Measurements from ENCODE around the gene C5AR1.

C5AR1 gene

DNA sequence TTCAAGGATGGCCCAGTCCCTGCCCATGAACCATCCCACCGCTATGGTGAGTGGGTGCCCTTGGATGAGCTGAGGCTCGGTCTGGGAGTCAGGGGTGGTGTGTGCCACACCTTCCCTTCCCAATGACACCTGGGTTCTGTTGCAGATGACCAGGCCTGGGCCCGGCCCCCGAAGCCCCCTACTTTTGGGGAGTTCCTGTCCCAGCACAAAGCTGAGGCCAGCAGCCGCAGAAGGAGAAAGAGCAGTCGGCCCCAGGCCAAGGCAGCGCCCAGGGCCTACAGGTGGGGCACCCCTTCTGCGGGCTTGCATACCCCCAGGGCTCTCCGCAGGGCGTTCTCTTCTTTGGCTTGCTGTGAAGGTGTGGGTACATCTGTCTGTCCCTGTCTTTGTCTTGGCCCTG, 39.3 kb upstream of the C5AR1 start:
- Histone ChIP-seq H3K27ac (ENCODE audit: low read depth, low read length) (no peak overlapping the region), H3K4me2 (ENCODE audit: low read length) (no peak overlapping the region), H3K27me3 (ENCODE audit: control insufficient read depth, low read length) (no peaks in the 10 kb centered on the region), H3K36me3 (ENCODE audit: control insufficient read depth, low read length) (peaks cover 12% of the 10 kb centered on the region), H3K4me3 (ENCODE audit: low read length) (no peak overlapping the region), H3K79me2 (ENCODE audit: control insufficient read depth, low read length) (peaks cover 6% of the 10 kb centered on the region), H3K9me3 (ENCODE audit: control insufficient read depth, insufficient read depth, low read length) (no peaks in the 10 kb centered on the region), H3K9me2 (replicated peaks; ENCODE audit: control insufficient read depth, low read length) (no peaks in the 10 kb centered on the region), H3K4me1 (ENCODE audit: control insufficient read depth, low read length) (peaks cover 18% of the 10 kb centered on the region), H4K20me1 (ENCODE audit: control insufficient read depth, insufficient read depth, low read depth, low read length) (no peaks in the 10 kb centered on the region; the same call in 1 of the 2 replicates), H3F3A (ENCODE audit: control insufficient read depth, insufficient read depth) (0 out of 2 replicates have a peak, but pooled peaks cover 2% of the 10 kb centered on the region)
- no peak for TF ChIP-seq EZH2phosphoT487 (IDR thresholded peaks at IDR 0.05; ENCODE audit: borderline replicate concordance, low read length)
- TF ChIP-seq, protein P1, sequence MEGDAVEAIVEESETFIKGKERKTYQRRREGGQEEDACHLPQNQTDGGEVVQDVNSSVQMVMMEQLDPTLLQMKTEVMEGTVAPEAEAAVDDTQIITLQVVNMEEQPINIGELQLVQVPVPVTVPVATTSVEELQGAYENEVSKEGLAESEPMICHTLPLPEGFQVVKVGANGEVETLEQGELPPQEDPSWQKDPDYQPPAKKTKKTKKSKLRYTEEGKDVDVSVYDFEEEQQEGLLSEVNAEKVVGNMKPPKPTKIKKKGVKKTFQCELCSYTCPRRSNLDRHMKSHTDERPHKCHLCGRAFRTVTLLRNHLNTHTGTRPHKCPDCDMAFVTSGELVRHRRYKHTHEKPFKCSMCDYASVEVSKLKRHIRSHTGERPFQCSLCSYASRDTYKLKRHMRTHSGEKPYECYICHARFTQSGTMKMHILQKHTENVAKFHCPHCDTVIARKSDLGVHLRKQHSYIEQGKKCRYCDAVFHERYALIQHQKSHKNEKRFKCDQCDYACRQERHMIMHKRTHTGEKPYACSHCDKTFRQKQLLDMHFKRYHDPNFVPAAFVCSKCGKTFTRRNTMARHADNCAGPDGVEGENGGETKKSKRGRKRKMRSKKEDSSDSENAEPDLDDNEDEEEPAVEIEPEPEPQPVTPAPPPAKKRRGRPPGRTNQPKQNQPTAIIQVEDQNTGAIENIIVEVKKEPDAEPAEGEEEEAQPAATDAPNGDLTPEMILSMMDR (IDR thresholded peaks at IDR 0.05; ENCODE audit: low read depth, low read length, poor library complexity, severe bottlenecking), result no peak

DNA sequence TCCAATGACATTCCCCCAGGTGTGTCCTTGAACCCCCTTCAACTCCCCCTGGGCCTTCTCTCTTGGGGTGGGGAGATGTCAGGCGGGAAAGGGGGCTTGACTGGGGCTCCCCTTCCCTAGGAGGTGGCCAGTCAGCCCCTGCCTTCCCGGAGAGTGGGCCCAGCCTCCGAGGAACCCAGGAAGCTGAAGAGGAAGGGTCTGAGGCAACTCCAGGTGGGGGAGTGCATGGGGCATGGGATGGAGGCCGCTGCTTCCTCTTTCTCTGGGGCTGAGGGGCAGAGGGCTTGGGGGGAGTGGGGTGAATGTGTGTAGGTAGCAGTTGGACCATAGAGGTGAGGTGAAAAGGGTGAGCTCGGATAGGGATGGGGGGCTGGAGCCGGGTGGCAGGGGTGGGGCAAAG, 37.7 kb upstream of the C5AR1 start:
- no peaks in the 10 kb centered on the region for H3K27me3 ChIP-seq (ENCODE audit: control insufficient read depth, low read length)
- H3K4me1 ChIP-seq (ENCODE audit: control insufficient read depth, low read length), result peaks cover 27% of the 10 kb centered on the region
- H3K27ac ChIP-seq (ENCODE audit: low read depth, low read length), result no peak overlapping the region
- H4K20me1 ChIP-seq (ENCODE audit: control insufficient read depth, insufficient read depth, low read depth, low read length), result no peaks in the 10 kb centered on the region; the same call in 1 of the 2 replicates
- TF ChIP-seq, protein P1 (IDR thresholded peaks at IDR 0.05; ENCODE audit: low read depth, low read length, poor library complexity, severe bottlenecking), result no peak
- no peak for TF ChIP-seq EZH2phosphoT487 (IDR thresholded peaks at IDR 0.05; ENCODE audit: borderline replicate concordance, low read length)
- H3K9me2 ChIP-seq (replicated peaks; ENCODE audit: control insufficient read depth, low read length), result no peaks in the 10 kb centered on the region
- 0 out of 2 replicates have a peak, but pooled peaks cover 2% of the 10 kb centered on the region for H3F3A ChIP-seq (ENCODE audit: control insufficient read depth, insufficient read depth)
- H3K36me3 ChIP-seq (ENCODE audit: control insufficient read depth, low read length), result peaks cover 11% of the 10 kb centered on the region
- H3K4me3 ChIP-seq (ENCODE audit: low read length), result no peak overlapping the region
- no peaks in the 10 kb centered on the region for H3K9me3 ChIP-seq (ENCODE audit: control insufficient read depth, insufficient read depth, low read length)
- H3K79me2 ChIP-seq (ENCODE audit: control insufficient read depth, low read length), result peaks cover 17% of the 10 kb centered on the region
- no peak overlapping the region for H3K4me2 ChIP-seq (ENCODE audit: low read length)

GRCh38 chr19:47272448-47273312, 37.0 kb upstream of the C5AR1 start:
- no peaks in the 10 kb centered on the region; the same call in 1 of the 2 replicates for H4K20me1 ChIP-seq (ENCODE audit: control insufficient read depth, insufficient read depth, low read depth, low read length)
- 0 out of 2 replicates have a peak, but pooled peaks cover 2% of the 10 kb centered on the region for H3F3A ChIP-seq (ENCODE audit: control insufficient read depth, insufficient read depth)
- H3K27ac ChIP-seq (ENCODE audit: low read depth, low read length), result peak overlapping the region; percentile 88
- no peak for TF ChIP-seq EZH2phosphoT487 (IDR thresholded peaks at IDR 0.05; ENCODE audit: borderline replicate concordance, low read length)
- TF ChIP-seq, protein P1 (IDR thresholded peaks at IDR 0.05; ENCODE audit: low read depth, low read length, poor library complexity, severe bottlenecking), result no peak
- H3K4me3 ChIP-seq (ENCODE audit: low read length), result peak overlapping the region; percentile 80
- H3K9me2 ChIP-seq (replicated peaks; ENCODE audit: control insufficient read depth, low read length), result no peaks in the 10 kb centered on the region
- no peaks in the 10 kb centered on the region for H3K9me3 ChIP-seq (ENCODE audit: control insufficient read depth, insufficient read depth, low read length)
- peaks cover 17% of the 10 kb centered on the region for H3K79me2 ChIP-seq (ENCODE audit: control insufficient read depth, low read length)
- peak overlapping the region; percentile 76 for H3K4me2 ChIP-seq (ENCODE audit: low read length)
- H3K27me3 ChIP-seq (ENCODE audit: control insufficient read depth, low read length), result no peaks in the 10 kb centered on the region
- peaks cover 11% of the 10 kb centered on the region for H3K36me3 ChIP-seq (ENCODE audit: control insufficient read depth, low read length)
- peaks cover 31% of the 10 kb centered on the region for H3K4me1 ChIP-seq (ENCODE audit: control insufficient read depth, low read length)

Measured in DOHH2 (cell line).